HL-60 (cell line): Measurements from ENCODE around the gene TERT.

Experiments used
- DNase-seq, 2 experiments: peaks; one replicate each; pipeline ENCODE4 v3.0.0-alpha.2; 2010 to 2020; ENCODE audit warnings: low read depth in 1 of 2, low spot score in 1 of 2
- H3K27ac ChIP-seq: fragments of 250-450 bp; sonication (Bioruptor Pico); replicated peaks from 2 replicates; pipeline ENCODE4 v1.5.1; 2020; ENCODE audit warnings: mild to moderate bottlenecking, moderate library complexity
- H3K27me3 ChIP-seq: fragments of 250-450 bp; sonication (Bioruptor Pico); 2 replicates; pipeline ENCODE4 v1.5.1; 2021; ENCODE audit warnings: mild to moderate bottlenecking, moderate library complexity; ENCODE audit not compliant: insufficient read depth, poor library complexity, severe bottlenecking
- H3K4me3 ChIP-seq: replicated peaks from 2 replicates; pipeline ENCODE4 v1.5.1; 2011; ENCODE audit warnings: mild to moderate bottlenecking, control low read depth, low read length; ENCODE audit not compliant: insufficient read depth
- CTCF ChIP-seq: IDR thresholded peaks from one replicate; pipeline ENCODE4 v1.5.1; 2011; ENCODE audit warnings: low read length, control low read depth, inconsistent platforms; ENCODE audit not compliant: insufficient read depth
- GABPA ChIP-seq: IDR thresholded peaks from 2 replicates; pipeline ENCODE4 v1.6.1; 2012; ENCODE audit warnings: low read depth
- POLR2AphosphoS5 ChIP-seq: IDR thresholded peaks from 2 replicates; pipeline ENCODE4 v1.6.1; 2012; ENCODE audit warnings: low read depth
- REST ChIP-seq: IDR thresholded peaks from 2 replicates; pipeline ENCODE4 v1.6.1; 2012; ENCODE audit warnings: low read depth; ENCODE audit not compliant: insufficient replicate concordance
- SPI1 ChIP-seq: IDR thresholded peaks from 2 replicates; pipeline ENCODE4 v1.6.1; 2012; ENCODE audit warnings: low read depth, mild to moderate bottlenecking, borderline replicate concordance

TERT gene

GRCh38 chr5:1256776-1257175 lies 38.1 kb downstream of the TERT start:
- no peak overlapping the region for H3K4me3 ChIP-seq
- TF ChIP-seq CTCF: no peak
- no peak for TF ChIP-seq SPI1
- no peak for TF ChIP-seq REST
- no peak for TF ChIP-seq POLR2AphosphoS5
- TF ChIP-seq GABPA: no peak
- no peaks in the 10 kb centered on the region for H3K27me3 ChIP-seq
- DNase-seq: no peak
- no peak overlapping the region for H3K27ac ChIP-seq

GRCh38 chr5:1255081-1255561 lies 39.7 kb downstream of the TERT start:
- peak in 1 of 2 experiments; percentile 10 for DNase-seq
- TF ChIP-seq POLR2AphosphoS5: no peak
- no peak for TF ChIP-seq CTCF
- H3K27ac ChIP-seq: no peak overlapping the region
- H3K27me3 ChIP-seq: no peaks in the 10 kb centered on the region
- H3K4me3 ChIP-seq: no peak overlapping the region

- Histone ChIP-seq H3K4me3 (no peak overlapping the region), H3K27me3 (no peaks in the 10 kb centered on the region), H3K27ac (no peak overlapping the region)
- TF ChIP-seq POLR2AphosphoS5 (no peak), GABPA (no peak)
- DNase-seq: no peak
Observed at GRCh38 chr5:1254196-1254595, 40.7 kb downstream of the TERT start.

- TF ChIP-seq REST (no peak), POLR2AphosphoS5 (no peak), SPI1 (no peak), CTCF (no peak), GABPA (no peak)
- no peak overlapping the region for H3K4me3 ChIP-seq
- H3K27ac ChIP-seq: no peak overlapping the region
- H3K27me3 ChIP-seq: no peaks in the 10 kb centered on the region
- no peak for DNase-seq
Observed at GRCh38 chr5:1253456-1254105, 41.3 kb downstream of the TERT start.
